ENCODE measurements around the gene CATSPERZ.

CATSPERZ gene

GRCh38 chr11:64285885-64286800, 14.0 kb upstream of the CATSPERZ start:
- peak; percentile 45 for DNase-seq (ENCODE audit: low spot score)

- DNase-seq (ENCODE audit: low spot score), result no peak
Observed at GRCh38 chr11:64286801-64287159, 13.4 kb upstream of the CATSPERZ start.

- DNase-seq (ENCODE audit: low spot score), result no peak
Observed at GRCh38 chr11:64287676-64288352, 12.3 kb upstream of the CATSPERZ start.

GRCh38 chr11:64288353-64288750, 11.8 kb upstream of the CATSPERZ start:
- DNase-seq (ENCODE audit: low spot score), result no peak

- DNase-seq (ENCODE audit: low spot score), result no peak
Observed at GRCh38 chr11:64289002-64289564, 11.1 kb upstream of the CATSPERZ start.

- DNase-seq (ENCODE audit: low spot score), result no peak
Observed at GRCh38 chr11:64290352-64291261, 9.6 kb upstream of the CATSPERZ start.

- no peak for DNase-seq (ENCODE audit: low spot score)
Observed at GRCh38 chr11:64291262-64291751, 8.9 kb upstream of the CATSPERZ start, which contains the start of gene KCNK4. Gene KCNK4, plus strand, starts transcription at chr11:64291302. Its CDS starts 1,717 bp downstream, at chr11:64293019.

GRCh38 chr11:64291752-64292459, 8.3 kb upstream of the CATSPERZ start:
- DNase-seq (ENCODE audit: low spot score), result no peak

GRCh38 chr11:64292460-64293254, 7.5 kb upstream of the CATSPERZ start:
- no peak for DNase-seq (ENCODE audit: low spot score)

GRCh38 chr11:64294774-64295173, 5.4 kb upstream of the CATSPERZ start:
- no peak for DNase-seq (ENCODE audit: low spot score)

- DNase-seq (ENCODE audit: low spot score), result no peak
Observed at GRCh38 chr11:64295760-64296159, 4.4 kb upstream of the CATSPERZ start.

GRCh38 chr11:64296236-64296635, 3.9 kb upstream of the CATSPERZ start:
- no peak for DNase-seq (ENCODE audit: low spot score)

GRCh38 chr11:64296830-64297698, 3.1 kb upstream of the CATSPERZ start:
- DNase-seq (ENCODE audit: low spot score), result no peak

- DNase-seq (ENCODE audit: low spot score), result no peak
Observed at GRCh38 chr11:64297699-64298358, 2.3 kb upstream of the CATSPERZ start.

GRCh38 chr11:64298966-64299846, 952 bp upstream of the CATSPERZ start:
- DNase-seq (ENCODE audit: low spot score), result no peak

GRCh38 chr11:64303109-64304031, 3.2 kb downstream of the CATSPERZ start:
- DNase-seq (ENCODE audit: low spot score), result no peak

- DNase-seq (ENCODE audit: low spot score), result no peak
Observed at GRCh38 chr11:64304032-64304315, 3.8 kb downstream of the CATSPERZ start.
